Stimulated activated CD4-positive, alpha-beta T cell treated with anti-CD3 and anti-CD28 coated beads, Interleukin-2, amount 100 ng/mL, for 48 hours (primary cell): Measurements from ENCODE around the gene VPS9D1.

ENCODE experiments used
- DNase-seq, 2 donors: peaks; one replicate each; pipeline ENCODE4 v3.0.0-alpha.2; 2020

VPS9D1 gene

GRCh38 chr16:89720813-89721545 lies at the start of gene VPS9D1, which contains the start of gene ZNF276:
VPS9D1 (minus strand) TSS chr16:89720898; CDS start chr16:89720861, 37 bp downstream.
ZNF276 (plus strand) TSS chr16:89721537; CDS start chr16:89721641, 104 bp downstream.
- peak; percentile 81 to 82 for DNase-seq

- DNase-seq, result no peak
Measured at GRCh38 chr16:89770367-89770766, 49.7 kb upstream of the VPS9D1 start.

GRCh38 chr16:89765292-89765830 lies 44.7 kb upstream of the VPS9D1 start:
- DNase-seq, result no peak

GRCh38 chr16:89764711-89765201 lies 44.1 kb upstream of the VPS9D1 start:
- peak in 1 of 2 donors; percentile 20 for DNase-seq

GRCh38 chr16:89761304-89761922 lies 40.7 kb upstream of the VPS9D1 start:
- DNase-seq, result no peak

GRCh38 chr16:89759746-89760340 lies 39.1 kb upstream of the VPS9D1 start:
- DNase-seq, result no peak

GRCh38 chr16:89749637-89750036 lies 28.9 kb upstream of the VPS9D1 start:
- DNase-seq, result no peak

GRCh38 chr16:89748921-89749320 lies 28.2 kb upstream of the VPS9D1 start:
- DNase-seq, result no peak

GRCh38 chr16:89748076-89748475 lies 27.4 kb upstream of the VPS9D1 start:
- DNase-seq, result no peak

- DNase-seq, result no peak
Measured at GRCh38 chr16:89746043-89746442, 25.3 kb upstream of the VPS9D1 start.

- DNase-seq, result no peak
Measured at GRCh38 chr16:89744813-89745212, 24.1 kb upstream of the VPS9D1 start.

- DNase-seq, result no peak
Measured at GRCh38 chr16:89742948-89743347, 22.2 kb upstream of the VPS9D1 start.

GRCh38 chr16:89741342-89742014 lies 20.8 kb upstream of the VPS9D1 start:
- no peak for DNase-seq

- no peak for DNase-seq
Measured at GRCh38 chr16:89739383-89739782, 18.7 kb upstream of the VPS9D1 start.

GRCh38 chr16:89738538-89739317 lies 18.0 kb upstream of the VPS9D1 start:
- DNase-seq, result no peak

- DNase-seq, result no peak
Measured at GRCh38 chr16:89738072-89738377, 17.3 kb upstream of the VPS9D1 start.

- DNase-seq, result no peak
Measured at GRCh38 chr16:89737341-89738071, 16.8 kb upstream of the VPS9D1 start.

- no peak for DNase-seq
Measured at GRCh38 chr16:89736554-89736953, 15.9 kb upstream of the VPS9D1 start.

- DNase-seq, result no peak
Measured at GRCh38 chr16:89733792-89734191, 13.1 kb upstream of the VPS9D1 start.

- no peak for DNase-seq
Measured at GRCh38 chr16:89733322-89733721, 12.6 kb upstream of the VPS9D1 start.

- no peak for DNase-seq
Measured at GRCh38 chr16:89732918-89733242, 12.2 kb upstream of the VPS9D1 start.
